ENCODE measurements around the gene RNASEL. TPM values are rescaled to one million over a fixed set of nuclear protein-coding genes. Genes with fewer than 3 reads are reported as not detected.

Gene RNASEL
- total and polyA plus RNA-seq, 2 experiments from 2014 or later: 0.37 to 0.94 TPM

DNA sequence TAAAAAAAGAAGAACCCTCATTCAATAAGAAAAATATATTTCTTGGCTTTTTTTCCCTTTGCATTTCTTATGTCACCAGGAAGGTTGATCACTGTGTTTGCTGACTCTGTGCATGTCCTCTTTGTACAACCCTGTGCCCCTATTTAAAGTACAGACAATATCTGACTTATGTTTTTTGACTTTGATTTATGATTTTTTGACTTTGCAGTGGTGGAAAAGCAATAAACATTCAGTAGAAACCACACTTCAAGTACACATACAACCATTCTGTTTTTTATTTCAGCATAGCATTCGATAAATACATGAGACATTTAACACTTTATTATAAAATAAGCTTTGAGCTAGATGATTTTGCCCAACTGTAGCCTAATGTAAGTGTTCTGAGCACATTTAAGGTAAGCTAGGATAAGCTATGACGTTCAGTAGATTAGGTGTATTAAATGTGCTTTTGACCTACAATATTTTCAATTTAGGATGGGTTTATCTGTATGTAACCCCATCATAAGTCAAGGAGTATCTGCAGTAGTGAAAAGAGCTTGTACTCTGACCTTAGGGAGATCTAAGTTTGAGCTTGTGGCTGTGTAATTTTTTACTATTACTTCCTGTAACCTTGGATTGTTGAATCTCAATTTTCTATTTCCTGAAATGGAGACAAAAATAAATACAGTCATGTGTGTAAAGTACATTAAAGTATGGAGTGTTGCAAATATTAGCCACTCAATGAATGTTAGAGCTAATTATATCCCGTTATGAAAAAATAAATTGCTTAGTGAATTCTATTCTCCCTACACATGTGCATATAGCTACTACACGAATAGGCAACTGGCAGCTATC is 1.2 kb downstream of the RNASEL start:
- Histone ChIP-seq H3K9me2 (ENCODE audit: insufficient read depth) (no peaks in the 10 kb centered on the region; the same call in none of the 2 replicates), H3F3A (replicated peaks; ENCODE audit: low read depth) (no peaks in the 10 kb centered on the region), H3K4me2 (peak overlapping the region; percentile 50; the same call in 1 of the 2 replicates), H3K27me3 (ENCODE audit: insufficient read depth) (no peaks in the 10 kb centered on the region), H3K4me3 (peak overlapping the region; percentile 44), H3K27ac (ENCODE audit: low read depth) (no peak overlapping the region), H3K79me2 (replicated peaks; ENCODE audit: insufficient read depth) (no peaks in the 10 kb centered on the region), H3K4me1 (ENCODE audit: insufficient read depth) (peaks cover 13% of the 10 kb centered on the region), H2AFZ (peak overlapping the region; percentile 94; the same call in 1 of the 2 replicates), H3K36me3 (ENCODE audit: insufficient read depth) (no peaks in the 10 kb centered on the region), H4K20me1 (replicated peaks; ENCODE audit: insufficient read depth) (no peaks in the 10 kb centered on the region)
- H3K4me1 Mint-ChIP-seq: peaks cover 13% of the 10 kb centered on the region
- no peak overlapping the region for H3K27ac Mint-ChIP-seq
- peak overlapping the region; percentile 73; the same call in 1 of the 3 replicates for H3K4me3 Mint-ChIP-seq
- H3K36me3 Mint-ChIP-seq (ENCODE audit: low read depth): no peaks in the 10 kb centered on the region; the same call in 1 of the 3 replicates
- no peak for TF ChIP-seq POLR2AphosphoS5 (IDR thresholded peaks at IDR 0.05; ENCODE audit: low read depth)
- no peak for TF ChIP-seq EZH2 (IDR thresholded peaks at IDR 0.05; ENCODE audit: low read depth, unreplicated experiment)
- no peak for TF ChIP-seq EZH2phosphoT487 (IDR thresholded peaks at IDR 0.05; ENCODE audit: unreplicated experiment)
- TF ChIP-seq JUNB (IDR thresholded peaks at IDR 0.05; ENCODE audit: unreplicated experiment): no peak
- TF ChIP-seq, protein P1, sequence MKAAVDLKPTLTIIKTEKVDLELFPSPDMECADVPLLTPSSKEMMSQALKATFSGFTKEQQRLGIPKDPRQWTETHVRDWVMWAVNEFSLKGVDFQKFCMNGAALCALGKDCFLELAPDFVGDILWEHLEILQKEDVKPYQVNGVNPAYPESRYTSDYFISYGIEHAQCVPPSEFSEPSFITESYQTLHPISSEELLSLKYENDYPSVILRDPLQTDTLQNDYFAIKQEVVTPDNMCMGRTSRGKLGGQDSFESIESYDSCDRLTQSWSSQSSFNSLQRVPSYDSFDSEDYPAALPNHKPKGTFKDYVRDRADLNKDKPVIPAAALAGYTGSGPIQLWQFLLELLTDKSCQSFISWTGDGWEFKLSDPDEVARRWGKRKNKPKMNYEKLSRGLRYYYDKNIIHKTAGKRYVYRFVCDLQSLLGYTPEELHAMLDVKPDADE (IDR thresholded peaks at IDR 0.05): no peak
- TF ChIP-seq, protein P2, sequence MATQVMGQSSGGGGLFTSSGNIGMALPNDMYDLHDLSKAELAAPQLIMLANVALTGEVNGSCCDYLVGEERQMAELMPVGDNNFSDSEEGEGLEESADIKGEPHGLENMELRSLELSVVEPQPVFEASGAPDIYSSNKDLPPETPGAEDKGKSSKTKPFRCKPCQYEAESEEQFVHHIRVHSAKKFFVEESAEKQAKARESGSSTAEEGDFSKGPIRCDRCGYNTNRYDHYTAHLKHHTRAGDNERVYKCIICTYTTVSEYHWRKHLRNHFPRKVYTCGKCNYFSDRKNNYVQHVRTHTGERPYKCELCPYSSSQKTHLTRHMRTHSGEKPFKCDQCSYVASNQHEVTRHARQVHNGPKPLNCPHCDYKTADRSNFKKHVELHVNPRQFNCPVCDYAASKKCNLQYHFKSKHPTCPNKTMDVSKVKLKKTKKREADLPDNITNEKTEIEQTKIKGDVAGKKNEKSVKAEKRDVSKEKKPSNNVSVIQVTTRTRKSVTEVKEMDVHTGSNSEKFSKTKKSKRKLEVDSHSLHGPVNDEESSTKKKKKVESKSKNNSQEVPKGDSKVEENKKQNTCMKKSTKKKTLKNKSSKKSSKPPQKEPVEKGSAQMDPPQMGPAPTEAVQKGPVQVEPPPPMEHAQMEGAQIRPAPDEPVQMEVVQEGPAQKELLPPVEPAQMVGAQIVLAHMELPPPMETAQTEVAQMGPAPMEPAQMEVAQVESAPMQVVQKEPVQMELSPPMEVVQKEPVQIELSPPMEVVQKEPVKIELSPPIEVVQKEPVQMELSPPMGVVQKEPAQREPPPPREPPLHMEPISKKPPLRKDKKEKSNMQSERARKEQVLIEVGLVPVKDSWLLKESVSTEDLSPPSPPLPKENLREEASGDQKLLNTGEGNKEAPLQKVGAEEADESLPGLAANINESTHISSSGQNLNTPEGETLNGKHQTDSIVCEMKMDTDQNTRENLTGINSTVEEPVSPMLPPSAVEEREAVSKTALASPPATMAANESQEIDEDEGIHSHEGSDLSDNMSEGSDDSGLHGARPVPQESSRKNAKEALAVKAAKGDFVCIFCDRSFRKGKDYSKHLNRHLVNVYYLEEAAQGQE (IDR thresholded peaks at IDR 0.05; ENCODE audit: unreplicated experiment): no peak
- no peak for TF ChIP-seq ZNF114 (CRISPR knock-in tag; IDR thresholded peaks at IDR 0.05)
- ATAC-seq (no peak), DNase-seq (ENCODE audit: low spot score) (no peak)
- H3K27me3 Mint-ChIP-seq (ENCODE audit: insufficient read depth, low read depth, poor library complexity): peaks cover 7% of the 10 kb centered on the region
- no peaks in the 10 kb centered on the region for H3K9me3 Mint-ChIP-seq

DNA sequence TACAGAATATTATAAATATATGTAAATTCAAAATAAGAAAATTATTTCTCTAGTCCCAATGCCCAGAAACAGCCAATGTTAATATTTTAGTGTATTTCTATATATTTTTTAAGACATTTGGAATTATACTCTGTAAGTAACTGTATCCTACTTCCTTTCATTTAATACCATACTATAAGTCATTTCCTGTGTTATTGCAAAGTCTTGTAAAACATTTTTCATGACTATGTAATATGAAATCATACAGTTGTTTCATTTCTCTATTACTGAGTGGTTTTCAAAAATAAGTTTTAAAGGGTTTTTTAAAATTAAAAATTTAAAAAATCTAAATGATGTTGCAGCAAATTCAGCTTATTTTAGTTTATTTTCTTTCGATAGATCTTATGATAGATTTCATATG is 2.0 kb downstream of the RNASEL start:
- H3K4me3 Mint-ChIP-seq: no peak overlapping the region
- Histone ChIP-seq H3K36me3 (ENCODE audit: insufficient read depth) (no peaks in the 10 kb centered on the region), H3K4me1 (ENCODE audit: insufficient read depth) (peaks cover 13% of the 10 kb centered on the region), H3K27me3 (ENCODE audit: insufficient read depth) (no peaks in the 10 kb centered on the region), H3K4me2 (no peak overlapping the region), H3K27ac (ENCODE audit: low read depth) (no peak overlapping the region), H4K20me1 (replicated peaks; ENCODE audit: insufficient read depth) (no peaks in the 10 kb centered on the region), H3K4me3 (no peak overlapping the region), H3K79me2 (replicated peaks; ENCODE audit: insufficient read depth) (no peaks in the 10 kb centered on the region), H2AFZ (no peak overlapping the region), H3F3A (replicated peaks; ENCODE audit: low read depth) (no peaks in the 10 kb centered on the region), H3K9me2 (ENCODE audit: insufficient read depth) (no peaks in the 10 kb centered on the region; the same call in none of the 2 replicates)
- H3K27ac Mint-ChIP-seq: no peak overlapping the region
- no peaks in the 10 kb centered on the region; the same call in 1 of the 3 replicates for H3K36me3 Mint-ChIP-seq (ENCODE audit: low read depth)
- no peaks in the 10 kb centered on the region for H3K9me3 Mint-ChIP-seq
- H3K27me3 Mint-ChIP-seq (ENCODE audit: insufficient read depth, low read depth, poor library complexity): peaks cover 7% of the 10 kb centered on the region
- DNase-seq (ENCODE audit: low spot score) (no peak), ATAC-seq (no peak)
- peaks cover 13% of the 10 kb centered on the region for H3K4me1 Mint-ChIP-seq
- no peak for TF ChIP-seq JUNB (IDR thresholded peaks at IDR 0.05; ENCODE audit: unreplicated experiment)
- TF ChIP-seq STAT1 (IDR thresholded peaks at IDR 0.05; ENCODE audit: unreplicated experiment): no peak
- TF ChIP-seq ZNF114 (CRISPR knock-in tag; IDR thresholded peaks at IDR 0.05): no peak
- no peak for TF ChIP-seq CREB1 (CRISPR knock-in tag; IDR thresholded peaks at IDR 0.05; ENCODE audit: low read depth)
- TF ChIP-seq, protein P1 (IDR thresholded peaks at IDR 0.05): no peak

Measured in GM23338 (cell line).